A549 (cell line): ENCODE data around the gene SH3PXD2B.
"Not testable (repeated sequence)": the region's sequence is repeated elsewhere in the genome, so short reads cannot be mapped to it uniquely, and the experiment has no call there.

Experiments
- CHD2 ChIP-seq: fragments of 150-350 bp; IDR thresholded peaks from 2 replicates; pipeline ENCODE4 v1.6.1; 2014; ENCODE audit warnings: low read length; ENCODE audit not compliant: partially characterized antibody
- CTCF ChIP-seq: fragments of >200 bp; sonication (Bioruptor Twin); formaldehyde crosslinking; IDR thresholded peaks from 3 replicates; pipeline ENCODE4 v1.5.1; 2016
- E2F6 ChIP-seq: IDR thresholded peaks from 2 replicates; pipeline ENCODE4 v1.6.1; 2012; ENCODE audit warnings: low read depth, borderline replicate concordance
- HOXB5 ChIP-seq: fragments of 250-450 bp; sonication (Bioruptor Pico); IDR thresholded peaks from 2 replicates; pipeline ENCODE4 v1.5.0; 2020; ENCODE audit warnings: mild to moderate bottlenecking, moderate library complexity
- KDM1A ChIP-seq: fragments of 200-600 bp; sonication (generic); IDR thresholded peaks from 2 replicates; pipeline ENCODE4 v1.6.1; 2016; ENCODE audit warnings: low read depth, mild to moderate bottlenecking
- MAFK ChIP-seq: fragments of 450-650 bp; IDR thresholded peaks from 2 replicates; pipeline ENCODE4 v1.6.1; 2014; ENCODE audit not compliant: partially characterized antibody
- POLR2A ChIP-seq: IDR thresholded peaks from 2 replicates; pipeline ENCODE4 v1.6.1; 2012; ENCODE audit warnings: mild to moderate bottlenecking, low read length
- POLR2AphosphoS2 ChIP-seq: conservative IDR thresholded peaks from 2 replicates; pipeline ENCODE4 v1.6.1; 2012; ENCODE audit warnings: low read length, improper control_type of control experiment, inconsistent platforms
- RAD21 ChIP-seq, 2 experiments: fragments of >200 bp in 1 of 2; sonication (Bioruptor Twin) in 1 of 2; formaldehyde crosslinking in 1 of 2; IDR thresholded peaks in 1 of 2; conservative IDR thresholded peaks in 1 of 2; 2 replicates in 1 of 2; 3 replicates in 1 of 2; pipeline ENCODE4 v1.6.1; 2012 to 2018; ENCODE audit warnings: inconsistent platforms in 1 of 2
- ZFP36 ChIP-seq: fragments of 450-650 bp; IDR thresholded peaks from 2 replicates; pipeline ENCODE4 v1.6.1; 2014; ENCODE audit warnings: borderline replicate concordance; ENCODE audit not compliant: partially characterized antibody

- TF ChIP-seq E2F6; CTCF; RAD21 (conservative IDR thresholded peaks at IDR 0.05 in 1 of 2, IDR thresholded peaks at IDR 0.05 in 1 of 2); MAFK; CHD2; POLR2A; KDM1A; ZFP36; HOXB5; POLR2AphosphoS2: not testable (repeated sequence)
Measured at GRCh38 chr5:172348733-172349132, 105.6 kb downstream of the SH3PXD2B start.
